GM19467 (cell line): ENCODE results near the gene ATAD3A.

Experiments used
- ATAC-seq: cut with Tn5 transposase; IDR thresholded peaks from one replicate; pipeline ENCODE4 v1.9.1; 2021; ENCODE audit warnings: mild to moderate bottlenecking, moderate library complexity; ENCODE audit not compliant: unreplicated experiment

ATAD3A gene

GRCh38 chr1:1537626-1538250, 25.8 kb downstream of the ATAD3A start:
- ATAC-seq = no peak

- ATAC-seq = no peak
Observed at GRCh38 chr1:1538334-1538733, 26.4 kb downstream of the ATAD3A start.

DNA sequence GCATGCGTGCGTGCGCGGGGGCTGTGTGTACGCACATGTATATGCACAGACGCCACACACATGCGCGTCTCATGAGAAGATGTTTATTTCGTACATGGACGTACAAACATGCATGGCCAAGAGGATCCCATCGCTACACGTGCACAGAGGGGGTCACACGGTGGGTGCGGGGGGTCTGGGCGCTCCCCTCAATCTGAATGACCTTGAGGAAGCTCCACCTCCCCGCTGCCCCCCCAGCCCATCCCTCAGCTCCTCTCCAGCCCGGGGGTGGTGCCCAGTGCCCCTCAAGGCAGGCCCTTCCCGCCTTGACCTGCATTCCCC, 27.0 kb downstream of the ATAD3A start:
- ATAC-seq = no peak

GRCh38 chr1:1539310-1540089, 27.5 kb downstream of the ATAD3A start:
- no peak for ATAC-seq

DNA sequence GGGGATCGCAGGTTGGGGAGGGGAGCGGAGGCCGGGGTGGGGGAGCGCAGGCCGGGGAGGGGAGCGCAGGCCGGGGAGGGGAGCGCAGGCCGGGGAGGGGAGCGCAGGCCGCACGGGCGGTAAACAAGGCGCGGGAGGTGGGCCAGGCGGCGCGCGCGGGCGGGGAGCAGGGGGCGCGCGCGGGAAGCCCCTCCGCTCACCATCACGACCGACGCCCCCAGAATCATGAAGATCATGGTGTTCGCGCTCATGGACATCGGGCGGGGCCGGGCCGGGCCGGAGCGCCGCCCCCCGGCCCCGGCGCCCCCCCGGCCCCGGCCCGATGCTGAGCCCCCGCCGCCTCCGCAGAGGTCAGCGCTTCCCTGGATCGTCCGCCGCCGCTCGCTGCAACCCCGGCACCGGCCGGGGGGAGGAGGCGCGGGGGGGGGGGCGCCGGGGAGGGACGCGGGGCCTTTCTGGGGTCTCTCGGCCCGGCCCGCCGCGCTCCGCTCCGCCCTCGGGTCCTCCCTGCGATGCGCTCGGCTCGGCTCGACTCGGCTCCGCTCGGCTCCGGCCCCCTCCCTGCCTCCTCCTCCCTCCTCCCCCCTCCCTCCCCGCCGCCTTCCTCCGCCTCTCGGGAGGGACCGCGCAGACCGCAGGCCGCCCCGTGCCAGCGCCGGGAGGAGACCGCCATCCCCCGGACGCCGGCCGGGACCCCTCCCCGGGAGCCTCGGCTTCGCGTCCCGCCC, 28.3 kb downstream of the ATAD3A start, which contains the start of gene TMEM240:
TMEM240 (minus strand) TSS at position 535 of the 728 bp plus-strand sequence; CDS start at position 257, 278 bp downstream.
- ATAC-seq = no peak

DNA sequence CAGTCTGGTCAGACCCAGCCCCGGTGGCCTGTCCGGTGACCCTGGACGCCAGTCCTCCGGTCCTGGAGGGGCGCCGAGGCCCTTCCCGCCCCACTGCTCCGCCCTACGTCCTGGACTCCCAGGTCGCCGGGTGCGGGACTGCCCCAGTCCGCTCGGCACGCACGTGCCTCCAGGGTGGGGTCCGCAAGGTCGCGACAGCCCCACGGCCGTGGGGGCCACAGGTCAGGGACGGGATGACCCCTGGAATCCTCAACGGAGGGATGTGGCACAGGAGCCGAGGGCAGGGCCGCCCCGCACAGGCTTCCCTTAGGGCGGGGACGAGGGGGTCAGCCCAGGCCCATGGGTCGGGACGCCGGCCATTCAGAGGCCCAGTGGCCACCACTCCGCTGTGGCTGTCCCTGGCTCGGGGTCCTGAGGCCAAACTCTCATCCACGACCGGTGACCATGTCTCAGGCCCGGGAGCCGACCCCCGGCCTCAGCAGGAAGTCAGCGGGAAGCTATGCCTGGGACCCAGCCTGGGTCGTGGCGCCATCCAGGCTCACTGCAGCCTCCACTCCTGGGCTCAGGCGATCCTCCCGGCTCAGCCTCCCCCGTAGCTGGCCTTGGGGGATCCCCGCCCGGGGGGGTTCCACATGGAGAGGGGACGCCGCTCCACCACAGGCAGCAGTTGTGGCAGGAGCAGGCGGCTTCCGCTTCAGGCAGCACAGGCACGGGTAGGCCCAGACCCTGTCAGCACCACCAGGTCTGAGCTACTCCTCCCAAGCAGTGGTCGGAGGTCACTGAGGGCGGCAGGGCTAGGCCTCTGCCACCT, 29.1 kb downstream of the ATAD3A start:
- no peak for ATAC-seq

- ATAC-seq = no peak
Observed at GRCh38 chr1:1541956-1542765, 30.2 kb downstream of the ATAD3A start.

- ATAC-seq = no peak
Observed at GRCh38 chr1:1542766-1543705, 31.1 kb downstream of the ATAD3A start.

DNA sequence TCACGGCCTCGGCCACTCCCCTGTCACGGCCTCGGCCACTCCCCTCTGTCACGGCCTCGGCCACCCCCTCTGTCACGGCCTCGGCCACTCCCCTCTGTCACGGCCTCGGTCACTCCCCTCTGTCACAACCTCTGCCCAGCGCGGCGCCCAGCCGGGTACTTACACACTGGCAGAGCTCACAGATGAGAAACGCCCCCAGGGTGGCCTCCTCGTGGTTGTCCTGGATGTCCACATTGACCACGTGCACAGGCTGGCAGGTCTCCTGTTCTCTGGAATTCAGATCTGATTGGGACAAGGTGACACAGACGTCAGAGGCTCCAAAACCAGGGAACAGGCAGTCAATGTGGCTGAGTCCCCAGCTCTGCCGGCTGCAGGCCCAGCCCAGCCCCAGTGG, 31.7 kb downstream of the ATAD3A start:
- ATAC-seq = no peak

DNA sequence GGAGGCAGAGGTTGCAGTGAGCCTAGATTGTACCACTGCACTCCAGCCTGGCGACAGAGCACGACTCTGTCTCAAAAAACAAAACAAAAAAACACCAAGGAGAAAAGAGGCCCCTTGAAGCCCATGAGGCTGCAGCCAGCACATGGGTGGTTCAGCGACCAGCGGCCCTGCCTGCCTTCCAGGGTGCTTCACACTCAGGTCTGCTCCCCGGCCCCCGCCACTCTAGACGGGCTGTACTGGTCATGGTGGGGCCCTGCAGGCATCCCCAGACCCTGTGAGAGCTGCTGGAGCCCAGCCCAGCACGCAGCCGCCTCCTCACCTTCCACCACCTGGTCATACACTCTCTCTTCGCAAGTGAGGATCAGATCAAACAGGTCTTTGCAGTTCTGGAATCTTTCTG, 32.6 kb downstream of the ATAD3A start:
- ATAC-seq = no peak

- ATAC-seq = no peak
Observed at GRCh38 chr1:1545946-1546737, 34.2 kb downstream of the ATAD3A start.

DNA sequence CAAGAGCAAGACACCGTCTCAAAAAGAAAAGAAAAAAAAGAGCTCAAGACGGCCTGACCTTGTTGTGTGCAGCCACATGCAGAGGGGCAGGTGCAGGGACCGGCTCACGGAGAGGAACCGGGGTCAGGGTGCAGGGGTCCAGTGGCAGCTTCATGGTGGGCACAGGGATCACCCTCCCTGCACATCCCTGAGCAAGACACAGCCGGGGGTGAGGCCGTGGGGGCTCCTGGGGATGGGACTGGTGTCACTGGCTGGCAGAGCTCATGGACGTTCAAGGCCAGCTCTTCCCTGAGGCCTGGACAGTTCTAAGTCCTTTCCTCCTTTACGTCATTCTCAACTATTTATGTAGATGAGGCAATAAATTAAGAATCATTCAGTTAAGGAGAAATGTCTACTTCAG, 35.0 kb downstream of the ATAD3A start:
- no peak for ATAC-seq

- no peak for ATAC-seq
Observed at GRCh38 chr1:1547476-1547875, 35.5 kb downstream of the ATAD3A start.

DNA sequence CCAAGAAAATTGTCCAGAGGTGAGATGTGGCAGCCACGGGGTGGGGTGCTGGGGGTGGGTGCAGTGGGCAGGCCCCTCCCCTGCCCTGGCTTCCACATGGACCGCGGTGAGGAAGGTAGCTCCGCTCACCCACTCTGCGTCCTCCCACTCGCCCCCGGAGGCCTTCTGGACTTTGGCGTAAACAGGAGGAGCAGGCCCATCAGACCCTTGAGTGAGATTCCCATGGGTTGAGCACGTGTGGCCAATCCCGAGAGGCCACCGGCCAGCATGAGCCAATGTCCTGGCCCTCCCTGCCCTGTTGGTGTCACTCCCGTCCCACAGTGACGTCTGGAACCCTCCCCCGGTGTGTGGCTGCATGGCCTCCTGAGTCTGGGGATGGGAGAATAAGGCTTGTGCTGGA, 36.6 kb downstream of the ATAD3A start:
- ATAC-seq = no peak

DNA sequence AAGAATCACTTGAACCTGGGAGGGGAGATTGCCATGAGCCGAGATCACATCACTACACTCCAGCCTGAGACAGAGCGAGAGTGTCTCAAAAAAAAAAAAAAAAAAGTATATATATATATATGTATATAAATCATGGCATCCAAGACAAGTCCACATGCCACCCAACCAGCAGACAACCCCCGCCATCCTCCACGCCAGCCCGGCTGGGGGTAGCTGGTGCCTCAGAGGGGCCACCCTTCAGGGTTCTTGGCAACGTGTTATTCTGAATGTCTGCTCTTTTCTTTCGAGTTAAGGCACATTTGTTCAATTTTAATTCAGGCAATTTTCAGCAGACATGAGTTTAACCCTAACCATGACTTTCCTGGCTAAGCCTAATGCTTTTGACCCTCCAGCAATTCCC, 38.1 kb downstream of the ATAD3A start:
- ATAC-seq = no peak

DNA sequence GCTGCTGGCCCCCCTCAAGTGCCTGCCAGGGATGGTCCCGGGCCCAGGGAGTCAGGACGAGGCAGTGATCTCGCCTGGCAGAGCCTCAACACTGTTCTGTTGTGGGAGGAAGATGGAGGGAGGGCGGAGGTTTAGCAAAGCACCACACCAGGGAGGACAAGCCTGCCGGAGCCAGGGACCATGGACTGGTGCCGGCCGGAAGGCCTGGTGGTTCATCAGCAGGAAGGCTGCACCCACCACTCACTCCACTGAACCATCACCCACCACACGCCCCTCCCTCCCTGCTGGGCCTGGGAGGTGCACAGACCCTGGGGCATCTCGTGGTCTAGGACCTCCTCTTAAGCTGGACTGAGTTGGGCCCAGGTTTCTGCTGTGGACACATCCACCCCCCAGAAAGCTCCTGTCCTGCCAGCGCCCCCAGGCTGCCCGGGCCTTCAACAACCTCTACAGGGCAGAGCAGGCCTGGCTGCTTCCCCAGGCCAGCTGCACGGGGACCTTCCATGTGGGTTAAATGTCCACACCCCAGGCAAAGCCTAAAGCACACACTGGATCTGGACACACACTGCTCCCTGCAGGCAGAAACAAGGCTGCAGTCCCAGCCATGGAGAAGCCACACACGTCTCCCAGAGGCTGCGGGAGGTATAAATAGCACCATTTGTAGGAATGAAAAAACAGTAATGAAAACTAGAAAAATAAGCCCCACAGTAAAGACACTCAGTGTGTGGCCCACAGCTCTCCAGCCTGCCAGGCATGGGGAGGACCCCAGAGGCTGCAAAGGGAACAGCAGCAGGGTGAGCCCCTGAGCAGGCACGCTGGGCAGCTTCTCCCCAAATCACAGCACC, 38.9 kb downstream of the ATAD3A start:
- ATAC-seq = no peak

- no peak for ATAC-seq
Observed at GRCh38 chr1:1551524-1552262, 39.7 kb downstream of the ATAD3A start.
